Measurements from ENCODE around the gene KLK8.

KLK8 gene

GRCh38 chr19:50968716-50969412, 32.5 kb downstream of the KLK8 start:
- no peak for DNase-seq
- Histone ChIP-seq H2AFZ (ENCODE audit: low read depth, low read length) (no peak overlapping the region), H3K4me3 (ENCODE audit: low read depth in 1 of 2, low read length in 2 of 2) (no peak overlapping the region), H4K20me1 (ENCODE audit: insufficient read depth, low read length) (0 out of 2 replicates have a peak, but pooled peaks cover 2% of the 10 kb centered on the region), H3K27ac (ENCODE audit: low read length) (no peak overlapping the region), H3K4me1 (ENCODE audit: insufficient read depth, low read length) (no peaks in the 10 kb centered on the region), H3K9me3 (ENCODE audit: insufficient read depth, low read length, severe bottlenecking) (no peaks in the 10 kb centered on the region), H3K79me2 (ENCODE audit: insufficient read depth, low read length) (no peaks in the 10 kb centered on the region), H3K36me3 (ENCODE audit: insufficient read depth, low read length) (no peaks in the 10 kb centered on the region), H3K27me3 (ENCODE audit: insufficient read depth, low read length, poor library complexity) (no peaks in the 10 kb centered on the region), H3K4me2 (ENCODE audit: insufficient read depth, low read length) (no peak overlapping the region), H3K9ac (ENCODE audit: low read depth, low read length) (no peak overlapping the region)
- TF ChIP-seq CTCF (IDR thresholded peaks at IDR 0.05; ENCODE audit: borderline replicate concordance, extremely low read depth, low read length, poor library complexity, severe bottlenecking) (no peak), EZH2 (IDR thresholded peaks at IDR 0.05; ENCODE audit: borderline replicate concordance, low read depth, low read length, severe bottlenecking) (no peak)
- no peak for ATAC-seq (ENCODE audit: insufficient read depth, low read depth)

GRCh38 chr19:50967929-50968715, 33.3 kb downstream of the KLK8 start:
- no peak for TF ChIP-seq CTCF (IDR thresholded peaks at IDR 0.05; ENCODE audit: borderline replicate concordance, extremely low read depth, low read length, poor library complexity, severe bottlenecking)
- TF ChIP-seq EZH2 (IDR thresholded peaks at IDR 0.05; ENCODE audit: borderline replicate concordance, low read depth, low read length, severe bottlenecking) = no peak
- Histone ChIP-seq H3K27me3 (ENCODE audit: insufficient read depth, low read length, poor library complexity) (no peaks in the 10 kb centered on the region), H3K27ac (ENCODE audit: low read length) (no peak overlapping the region), H3K4me1 (ENCODE audit: insufficient read depth, low read length) (no peaks in the 10 kb centered on the region), H4K20me1 (ENCODE audit: insufficient read depth, low read length) (0 out of 2 replicates have a peak, but pooled peaks cover 2% of the 10 kb centered on the region), H3K4me3 (ENCODE audit: low read depth in 1 of 2, low read length in 2 of 2) (no peak overlapping the region), H3K9me3 (ENCODE audit: insufficient read depth, low read length, severe bottlenecking) (no peaks in the 10 kb centered on the region), H3K36me3 (ENCODE audit: insufficient read depth, low read length) (no peaks in the 10 kb centered on the region), H2AFZ (ENCODE audit: low read depth, low read length) (no peak overlapping the region), H3K4me2 (ENCODE audit: insufficient read depth, low read length) (no peak overlapping the region), H3K9ac (ENCODE audit: low read depth, low read length) (no peak overlapping the region), H3K79me2 (ENCODE audit: insufficient read depth, low read length) (no peaks in the 10 kb centered on the region)
- no peak for DNase-seq
- no peak for ATAC-seq (ENCODE audit: insufficient read depth, low read depth)

- Histone ChIP-seq H3K4me1 (ENCODE audit: insufficient read depth, low read length) (no peaks in the 10 kb centered on the region), H3K9me3 (ENCODE audit: insufficient read depth, low read length, severe bottlenecking) (no peaks in the 10 kb centered on the region), H3K9ac (ENCODE audit: low read depth, low read length) (no peak overlapping the region), H2AFZ (ENCODE audit: low read depth, low read length) (no peak overlapping the region), H3K27ac (ENCODE audit: low read length) (no peak overlapping the region), H3K4me2 (ENCODE audit: insufficient read depth, low read length) (no peak overlapping the region), H3K27me3 (ENCODE audit: insufficient read depth, low read length, poor library complexity) (no peaks in the 10 kb centered on the region), H3K36me3 (ENCODE audit: insufficient read depth, low read length) (no peaks in the 10 kb centered on the region), H3K4me3 (ENCODE audit: low read depth in 1 of 2, low read length in 2 of 2) (no peak overlapping the region), H3K79me2 (ENCODE audit: insufficient read depth, low read length) (no peaks in the 10 kb centered on the region), H4K20me1 (ENCODE audit: insufficient read depth, low read length) (no peaks in the 10 kb centered on the region)
- no peak for ATAC-seq (ENCODE audit: insufficient read depth, low read depth)
- TF ChIP-seq EZH2 (IDR thresholded peaks at IDR 0.05; ENCODE audit: borderline replicate concordance, low read depth, low read length, severe bottlenecking) (no peak), CTCF (IDR thresholded peaks at IDR 0.05; ENCODE audit: borderline replicate concordance, extremely low read depth, low read length, poor library complexity, severe bottlenecking) (no peak)
- DNase-seq = no peak
These were observed 37.1 kb downstream of the KLK8 start for GRCh38 chr19:50964266-50964665.
